Hypothalamus (tissue), 51 donors: ENCODE results near the gene COL9A3.
"Not testable (repeated sequence)": the region's sequence is repeated elsewhere in the genome, so short reads cannot be mapped to it uniquely, and the experiment has no call there.

Experiments
- DNase-seq, 51 donors: peaks; one replicate each; lab custom pipeline; 2025; lab: John Stamatoyannopoulos, UW

COL9A3 gene

DNA sequence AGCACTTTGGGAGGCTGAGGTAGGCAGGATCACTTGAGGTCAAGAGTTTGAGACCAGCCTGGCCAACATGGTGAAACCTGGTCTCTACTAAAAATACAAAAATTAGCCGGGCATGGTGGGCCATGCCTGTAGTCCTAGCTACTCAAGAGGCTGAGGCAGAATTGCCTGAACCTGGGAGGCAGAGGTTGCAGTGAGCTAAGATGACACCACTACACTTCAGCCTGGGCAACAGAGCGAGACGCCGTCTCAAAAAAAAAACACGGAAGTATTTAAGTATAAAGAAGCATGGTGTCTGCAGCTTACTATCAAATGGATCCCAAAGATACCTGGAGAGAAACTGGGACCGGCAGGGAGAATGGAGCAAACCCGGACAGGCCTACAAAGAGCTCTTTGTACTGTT, 32.1 kb downstream of the COL9A3 start:
- DNase-seq = not testable (repeated sequence)

GRCh38 chr20:62849431-62849830, 32.6 kb downstream of the COL9A3 start:
- DNase-seq = peak in 1 of 51 donors; percentile 10

- DNase-seq = peak in 45 of 51 donors; percentile 21 to 90 (median 67)
These were observed 33.6 kb downstream of the COL9A3 start for GRCh38 chr20:62850333-62850974.

- no peak for DNase-seq
These were observed 35.3 kb downstream of the COL9A3 start for GRCh38 chr20:62852196-62852595.

DNA sequence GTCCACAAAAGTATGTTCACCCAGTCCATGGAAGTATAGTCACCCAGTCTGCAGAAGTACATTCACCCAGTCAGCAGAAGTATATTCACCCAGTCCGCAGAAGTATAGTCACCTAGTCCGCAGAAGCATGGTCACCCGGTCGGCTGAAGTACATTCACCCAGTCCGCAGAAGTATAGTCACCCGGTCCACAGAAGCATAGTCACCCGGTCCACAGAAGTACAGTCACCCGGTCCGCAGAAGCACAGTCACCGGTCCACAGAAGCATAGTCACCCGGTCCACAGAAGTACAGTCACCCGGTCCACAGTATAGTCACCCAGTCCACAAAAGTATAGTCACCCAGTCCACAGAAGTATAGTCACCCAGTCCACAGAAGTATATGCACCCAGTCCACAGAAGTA, 36.0 kb downstream of the COL9A3 start:
- no peak for DNase-seq

DNA sequence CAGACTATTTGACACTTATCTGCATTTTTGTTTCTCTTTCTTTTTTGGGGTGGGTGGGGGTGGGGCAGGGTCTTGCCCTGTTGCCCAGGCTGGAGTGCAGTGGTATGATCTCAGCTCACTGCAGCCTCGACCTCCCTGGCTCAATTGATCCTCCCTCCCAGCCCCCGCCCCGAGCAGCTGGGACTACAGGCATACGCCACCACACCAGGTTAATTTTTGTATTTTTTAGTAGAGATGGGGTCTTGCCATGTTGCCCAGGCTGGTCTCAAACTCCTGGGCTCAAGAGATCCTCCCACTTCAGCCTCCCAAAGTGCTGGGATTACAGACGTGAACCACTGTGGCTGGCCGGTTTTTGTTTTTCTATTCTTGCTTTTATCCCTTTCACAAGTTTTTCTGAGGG, 36.5 kb downstream of the COL9A3 start:
- not testable (repeated sequence) for DNase-seq

GRCh38 chr20:62854121-62854520, 37.3 kb downstream of the COL9A3 start:
- DNase-seq = no peak

- DNase-seq = no peak
These were observed 38.3 kb downstream of the COL9A3 start for GRCh38 chr20:62855120-62855519.

DNA sequence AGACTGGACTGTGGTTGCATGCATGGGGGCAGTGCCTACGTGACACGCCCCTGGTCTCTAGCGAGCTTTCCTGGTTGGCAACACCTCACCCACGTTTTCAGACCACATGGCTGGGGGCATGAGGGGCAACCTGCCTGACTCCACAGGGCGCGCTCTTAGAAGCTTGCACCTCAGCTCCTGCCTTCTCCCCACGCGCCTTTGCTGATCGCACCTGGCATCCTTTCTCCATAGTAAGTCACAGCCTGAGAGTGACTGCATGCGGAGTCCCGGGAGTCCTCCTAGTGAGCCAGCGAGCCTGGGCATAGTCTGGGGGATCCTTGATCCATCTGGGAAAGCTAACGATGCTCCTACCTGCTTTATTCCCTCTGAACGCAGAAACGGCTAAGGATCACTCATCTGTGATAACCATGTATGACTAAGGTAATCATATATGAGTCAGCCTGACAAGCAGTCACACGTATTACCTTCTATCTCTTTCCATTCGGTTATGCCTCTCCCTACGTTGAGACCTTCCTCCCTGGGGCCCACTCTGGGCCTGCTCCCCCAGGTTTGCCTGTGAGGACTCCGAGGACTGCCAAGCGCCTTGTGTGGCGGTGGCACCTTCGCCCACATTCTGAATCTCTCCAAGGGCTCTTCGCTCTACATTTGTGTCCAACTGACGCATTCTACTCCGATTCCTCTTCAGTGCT, 40.2 kb downstream of the COL9A3 start:
- peak in 1 of 51 donors; percentile 49 for DNase-seq

DNA sequence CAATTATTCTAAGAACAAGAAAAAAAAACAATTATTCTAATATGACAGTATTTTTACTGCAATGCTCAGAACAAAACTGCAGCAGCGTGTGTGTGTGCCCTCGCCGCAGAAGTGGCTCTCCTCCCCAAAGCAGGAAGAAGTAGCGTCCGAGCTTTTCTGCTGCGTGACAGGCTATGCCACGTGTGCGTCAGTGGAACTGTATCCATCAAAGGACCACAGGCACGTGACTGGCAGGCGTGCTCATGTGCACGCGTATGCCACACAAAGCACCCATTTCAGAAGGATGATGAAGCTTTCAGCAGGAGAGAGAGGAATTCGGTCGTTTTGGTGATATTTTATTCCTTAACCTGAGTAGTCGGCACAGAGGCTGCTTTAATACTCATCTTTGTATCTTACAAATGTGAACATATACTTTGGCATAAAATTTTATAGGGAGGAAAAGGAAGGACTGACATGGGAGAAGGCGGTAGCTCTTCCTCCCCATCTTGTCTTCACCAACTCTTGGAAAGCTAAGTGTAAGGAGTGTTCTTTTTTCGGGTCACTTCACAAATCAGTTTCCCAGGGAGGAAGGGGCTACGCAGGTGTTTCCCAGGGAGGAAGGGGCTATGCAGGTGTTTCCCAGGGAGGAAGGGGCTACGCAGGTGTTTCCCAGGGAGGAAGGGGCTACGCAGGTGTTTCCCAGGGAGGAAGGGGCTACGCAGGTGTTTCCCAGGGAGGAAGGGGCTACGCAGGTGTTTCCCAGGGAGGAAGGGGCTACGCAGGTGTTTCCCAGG, 41.4 kb downstream of the COL9A3 start:
- peak in 24 of 51 donors; percentile 15 to 67 (median 30) for DNase-seq

DNA sequence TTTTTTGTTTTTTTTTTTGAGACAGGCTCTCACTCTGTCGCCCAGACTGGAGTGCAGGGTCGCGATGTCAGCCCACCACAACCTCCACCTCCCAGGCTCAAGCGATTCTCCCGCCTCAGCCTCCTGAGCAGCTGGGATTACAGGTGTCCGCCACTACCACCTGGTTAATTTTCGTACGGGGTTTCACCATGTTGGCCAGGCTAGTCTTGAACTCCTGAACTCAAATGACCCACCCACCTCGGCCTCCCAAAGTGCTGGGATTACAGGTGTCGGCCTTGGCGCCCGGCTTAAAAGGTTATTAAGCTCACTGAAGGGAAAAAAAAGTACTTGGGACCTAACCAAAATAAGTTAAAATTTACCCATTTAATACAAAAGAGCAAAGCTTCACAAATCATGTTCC, 42.9 kb downstream of the COL9A3 start:
- DNase-seq = no peak

DNA sequence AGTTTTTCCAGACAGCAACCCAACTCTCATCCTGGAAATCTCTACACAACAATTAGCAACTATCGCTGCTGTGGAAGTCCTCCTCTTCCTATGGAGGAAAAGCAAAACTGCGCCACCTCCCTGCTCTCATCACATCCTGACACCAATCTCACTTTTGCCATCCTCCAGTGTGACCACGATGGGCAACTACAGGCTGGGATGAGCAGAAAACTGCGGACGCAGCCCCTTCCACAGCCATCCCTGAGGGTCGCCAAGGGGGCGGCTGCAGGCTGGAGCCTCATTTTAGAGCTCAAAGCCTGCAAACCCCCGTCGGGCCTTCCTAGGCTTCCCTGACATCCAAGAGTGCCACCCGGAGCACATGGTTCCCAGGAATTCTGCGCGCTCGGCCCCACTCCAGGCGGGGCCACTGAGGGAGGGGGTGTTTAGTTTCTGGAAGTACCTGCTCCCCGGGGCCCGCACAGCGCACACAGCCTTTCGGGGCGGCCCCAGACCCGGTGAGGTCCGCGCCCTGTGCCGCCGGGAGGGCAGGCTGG, 43.6 kb downstream of the COL9A3 start:
- DNase-seq = peak in 18 of 51 donors; percentile 10 to 58 (median 42)

DNA sequence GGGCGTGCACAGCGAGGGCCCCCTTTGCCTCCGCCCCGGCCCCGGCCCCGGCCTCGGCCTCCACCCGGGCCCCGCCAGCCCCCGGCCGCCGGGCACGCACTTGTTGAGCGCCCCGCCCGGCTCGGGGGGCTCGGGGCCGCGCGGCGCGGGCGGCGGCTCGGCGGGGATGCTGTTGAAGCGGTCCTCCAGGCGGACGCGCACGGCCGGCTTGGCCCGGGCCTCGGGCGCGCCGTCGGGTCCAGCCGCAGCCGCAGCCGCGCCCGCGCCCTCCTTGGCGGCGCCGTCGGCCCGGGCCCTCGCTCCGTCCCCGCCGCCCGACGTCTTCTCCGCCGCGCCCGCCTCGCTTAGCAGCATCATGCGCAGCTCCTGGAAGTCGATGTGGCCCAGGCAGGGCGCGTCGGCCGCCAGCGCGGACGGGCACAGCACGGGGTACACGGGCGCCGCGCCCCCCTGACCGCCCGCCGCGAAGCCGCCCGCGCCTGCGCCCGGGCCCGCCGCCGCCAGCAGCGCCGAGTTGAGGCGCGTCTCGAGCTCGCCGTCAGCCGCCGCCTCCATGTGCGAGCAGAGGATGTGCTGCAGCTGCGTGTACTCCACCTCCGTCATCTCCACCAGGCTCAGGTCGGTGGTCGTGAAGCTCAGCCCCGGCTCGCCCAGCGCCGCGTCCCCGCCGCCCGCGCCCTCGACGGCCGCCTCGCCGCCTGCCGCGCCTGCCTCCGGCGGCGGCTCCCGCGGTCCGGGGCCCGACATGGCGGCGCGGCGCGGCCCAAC, 44.3 kb downstream of the COL9A3 start:
- peak in 1 of 51 donors; percentile 47 for DNase-seq

DNA sequence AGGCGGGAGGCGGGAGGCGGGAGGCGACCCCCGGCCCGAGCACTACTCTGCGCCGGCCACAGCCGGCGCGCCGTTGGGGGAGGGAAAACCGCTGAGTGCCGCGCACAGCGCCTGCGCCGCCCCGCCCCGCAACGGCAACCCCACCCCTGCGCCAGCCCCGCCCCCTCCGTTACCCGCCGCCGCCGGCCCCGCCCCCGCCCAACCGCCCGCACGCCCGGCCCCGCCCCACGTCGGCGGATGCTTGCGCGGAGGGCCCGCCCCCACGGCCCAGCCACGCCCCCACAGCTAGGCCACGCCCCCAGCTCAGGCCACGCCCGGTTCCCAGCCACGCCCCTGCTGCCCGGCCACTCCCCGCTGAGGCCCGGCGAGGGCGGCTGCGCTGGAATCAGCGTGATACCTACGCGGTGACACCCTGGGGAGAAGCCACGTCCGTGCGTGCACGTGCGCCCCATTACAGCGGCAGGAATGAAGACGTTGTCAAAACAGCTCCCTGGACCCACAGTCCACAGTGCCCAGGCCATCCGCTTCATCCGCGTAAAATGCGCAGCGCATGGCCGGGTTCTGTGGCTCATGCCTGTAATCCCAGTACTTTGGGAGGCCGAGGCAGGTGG, 45.0 kb downstream of the COL9A3 start, which contains the start of gene TCFL5:
TCFL5 (minus strand) TSS at position 97 of the 611 bp plus-strand sequence. CDS start 152 bp downstream, outside the sequence.
- peak; percentile 46 to 97 (median 87) for DNase-seq

- DNase-seq = no peak
These were observed 47.4 kb downstream of the COL9A3 start for GRCh38 chr20:62864207-62864606.

GRCh38 chr20:62872184-62872847, 55.5 kb downstream of the COL9A3 start:
- no peak for DNase-seq

DNA sequence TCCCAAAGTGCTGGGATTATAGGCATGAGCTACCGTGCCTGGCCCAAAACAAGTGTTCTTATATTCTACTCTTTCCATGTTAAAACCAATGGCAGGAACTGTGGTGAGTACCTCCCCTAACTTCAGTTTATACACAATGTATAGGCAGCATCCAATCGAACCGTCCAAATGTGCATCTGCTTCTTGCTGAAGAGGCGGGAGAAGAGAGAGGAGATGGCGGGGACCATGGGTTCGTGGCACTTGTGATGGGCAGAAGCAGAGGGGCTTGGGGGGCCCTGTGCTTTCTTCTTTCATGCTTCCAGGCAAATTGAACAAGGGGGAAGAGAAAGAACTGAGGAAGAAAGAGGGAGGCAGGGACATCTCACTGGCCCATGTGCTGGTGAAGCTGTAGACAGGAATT, 56.0 kb downstream of the COL9A3 start:
- DNase-seq = no peak

DNA sequence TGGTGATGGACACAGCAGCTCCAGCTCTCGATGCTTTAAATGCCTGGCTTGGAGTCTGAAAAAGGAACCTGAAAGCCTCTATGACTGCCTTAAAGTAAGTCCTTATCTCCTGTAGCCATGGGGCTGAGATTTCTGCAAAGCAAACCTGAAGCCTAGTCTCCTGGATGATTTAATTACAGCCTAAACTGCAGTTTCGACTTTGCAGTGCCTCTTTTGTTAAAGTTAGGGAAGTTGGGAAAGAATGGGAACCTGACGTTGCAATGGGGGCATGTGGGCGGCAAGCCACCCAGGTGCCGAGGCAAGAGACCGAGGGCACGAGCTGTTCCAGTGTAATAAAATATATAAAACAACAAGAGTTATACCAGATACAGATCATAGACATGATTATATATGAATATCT, 56.4 kb downstream of the COL9A3 start:
- no peak for DNase-seq

- DNase-seq = peak in 31 of 51 donors; percentile 4 to 76 (median 47)
These were observed 56.8 kb downstream of the COL9A3 start for GRCh38 chr20:62873681-62874031.
